ENCODE data around the gene SLC50A1. TPM values are rescaled to one million over a fixed set of nuclear protein-coding genes. Genes with fewer than 3 reads are reported as not detected.

Gene SLC50A1
- total and polyA plus RNA-seq, 2 of the 8 experiments (the other 6 are each of a cell fraction or from before 2014, with no cell fraction given): 36.5 to 90.8 TPM

DNA sequence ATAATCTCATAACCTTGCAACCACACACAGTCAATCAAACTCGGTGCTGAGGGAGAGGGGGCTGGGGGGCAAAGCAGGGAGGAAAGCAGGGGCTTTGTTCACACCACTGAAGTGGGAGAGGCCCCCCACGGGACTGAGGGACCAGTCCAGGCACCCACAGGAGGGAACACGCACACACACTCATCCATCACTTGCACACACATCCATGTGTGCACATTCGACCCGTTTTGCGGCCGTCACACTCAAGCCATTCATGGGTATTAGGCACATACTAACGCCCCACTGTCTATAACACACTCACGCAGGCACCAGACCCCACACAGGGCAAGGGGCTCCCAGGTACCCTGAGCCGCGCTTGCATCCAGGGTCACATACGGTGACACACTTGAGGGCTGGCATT is 43.0 kb upstream of the SLC50A1 start:
- Histone ChIP-seq H3K9ac (replicated peaks in 1 of 4; ENCODE audit: extremely low read depth in 1 of 4, low read depth in 3 of 4, low read length in 3 of 4) (no peak overlapping the region), H2BK20ac (ENCODE audit: low read length) (no peak overlapping the region), H3K23ac (ENCODE audit: insufficient read length) (no peak overlapping the region), H4K20me1 (replicated peaks in 1 of 2; ENCODE audit: control insufficient read depth in 1 of 2, insufficient read depth in 2 of 2, low read length in 2 of 2) (no peaks in the 10 kb centered on the region), H2BK5ac (ENCODE audit: low read depth, low read length) (no peak overlapping the region), H4K5ac (ENCODE audit: insufficient read length, low read depth, low read length) (no peak overlapping the region), H3K79me1 (ENCODE audit: low read depth, low read length) (no peaks in the 10 kb centered on the region), H3K23me2 (ENCODE audit: low read depth, low read length) (no peaks in the 10 kb centered on the region), H3K18ac (ENCODE audit: extremely low read depth, low read length) (no peak overlapping the region), H3K27ac (ENCODE audit: low read depth, low read length) (no peak overlapping the region), H3K4me2 (ENCODE audit: insufficient read depth in 1 of 2, low read depth in 2 of 2, low read length in 2 of 2) (no peak overlapping the region), H2BK120ac (replicated peaks; ENCODE audit: low read depth, low read length) (no peak overlapping the region), H3K4me3 (ENCODE audit: extremely low read depth in 1 of 4, insufficient read depth in 2 of 4, low read depth in 3 of 4, low read length in 4 of 4) (no peak overlapping the region), H3K9me3 (ENCODE audit: insufficient read depth in 2 of 2, low read depth in 1 of 2, low read length in 1 of 2) (no peaks in the 10 kb centered on the region), H3K4me1 (replicated peaks in 1 of 4; ENCODE audit: control insufficient read depth in 3 of 4, insufficient read depth in 4 of 4, low read length in 3 of 4) (peaks cover 0 to 10% (median 8%) of the 10 kb centered on the region in 4 experiments; a peak in 5 of 7 replicates), H3K27me3 (replicated peaks in 1 of 4; ENCODE audit: control insufficient read depth in 3 of 4, extremely low read depth in 1 of 4, insufficient read depth in 3 of 4, low read length in 3 of 4) (peaks cover 0 to 13% (median 2%) of the 10 kb centered on the region in 4 experiments; a peak in 2 of 7 replicates), H2BK15ac (ENCODE audit: low read length) (no peak overlapping the region), H2BK12ac (ENCODE audit: low read depth, low read length) (0 out of 2 replicates have a peak overlapping the region, but pooled peaks have one; percentile 27), H3K36me3 (ENCODE audit: control insufficient read depth in 2 of 4, insufficient read depth in 4 of 4, low read length in 3 of 4) (no peaks in the 10 kb centered on the region), H4K91ac (replicated peaks; ENCODE audit: insufficient read length, low read length) (no peak overlapping the region), H3K4ac (replicated peaks; ENCODE audit: insufficient read length, low read depth, low read length) (no peak overlapping the region), H3K79me2 (ENCODE audit: control insufficient read depth in 1 of 2, insufficient read depth in 2 of 2, low read length in 2 of 2) (no peaks in the 10 kb centered on the region), H2AK5ac (ENCODE audit: low read depth, low read length) (no peak overlapping the region), H2AFZ (ENCODE audit: low read length) (no peak overlapping the region), H3K14ac (ENCODE audit: insufficient read length) (no peak overlapping the region), H3K56ac (replicated peaks; ENCODE audit: insufficient read length, low read depth, low read length) (no peak overlapping the region), H4K8ac (ENCODE audit: extremely low read depth, insufficient read depth, low read length) (no peak overlapping the region)
- FAIRE-seq (no peak), DNase-seq (ENCODE audit: low read depth in 1 of 2, low spot score in 2 of 2) (no peak)
- ChIA-PET POLR2A (ENCODE audit: partially characterized antibody) (interaction anchor here (0.6 to 1.8 kb wide), 3 partner anchors 73 to 80 kb away, joined by 3 to 7 read pairs (median 7); partner anchors contain the start of gene KRTCAP2), CTCF (ENCODE audit: partially characterized antibody) (interaction anchor here (1.3 to 6.3 kb wide), 11 partner anchors 19 to 78 kb away, joined by 5 to 215 read pairs (median 11); partner anchors contain the start of genes EFNA4, KRTCAP2 and TRIM46)
- TF ChIP-seq HDAC6 (IDR thresholded peaks at IDR 0.05; ENCODE audit: low read depth, low read length) (no peak), EZH2 (IDR thresholded peaks at IDR 0.05; ENCODE audit: low read depth, low read length, severe bottlenecking) (no peak), POLR2AphosphoS5 (IDR thresholded peaks at IDR 0.05; ENCODE audit: low read depth, low read length) (no peak), SAP30 (IDR thresholded peaks at IDR 0.05; ENCODE audit: insufficient read depth, insufficient replicate concordance, low read length) (no peak), TAF1 (IDR thresholded peaks at IDR 0.05; ENCODE audit: low read depth, low read length) (no peak), GTF2F1 (IDR thresholded peaks at IDR 0.05; ENCODE audit: borderline replicate concordance, low read depth, low read length) (no peak), SUZ12 (IDR thresholded peaks at IDR 0.05; ENCODE audit: low read length) (no peak)
- 88% methylated on average over 12 of the region's 12 CpGs; no CpG with 5 or more reads in 1 of the 2 experiments for WGBS, 2 experiments (ENCODE audit: extremely low coverage in 1 of 2, insufficient coverage in 1 of 2, insufficient read length in 1 of 2, insufficient replicate concordance in 2 of 2, low coverage in 1 of 2, low lambda C conversion rate in 2 of 2, missing lambda C conversion rate in 1 of 2)
